Dedifferentiated amniotic fluid mesenchymal stem cell (primary cell): ENCODE measurements around the gene ABLIM3.
A peak's percentile ranks its signal among the peaks of the same experiment; 100 is the strongest.
"Not testable (repeated sequence)": the region's sequence is repeated elsewhere in the genome, so short reads cannot be mapped to it uniquely, and the experiment has no call there.

ENCODE experiments used
- DNase-seq: peaks from one replicate; pipeline ENCODE4 v3.0.0-alpha.2; 2016; ENCODE audit errors: extremely low spot score

Gene ABLIM3

GRCh38 chr5:149257889-149258705 lies 116.8 kb downstream of the ABLIM3 start:
- peak; percentile 44 for DNase-seq

GRCh38 chr5:149260761-149261160 lies 119.5 kb downstream of the ABLIM3 start:
- DNase-seq, result no peak

GRCh38 chr5:149261246-149261645 lies 120.0 kb downstream of the ABLIM3 start:
- DNase-seq, result no peak

- DNase-seq, result no peak
These were observed 121.0 kb downstream of the ABLIM3 start for GRCh38 chr5:149262315-149262714.

- DNase-seq, result no peak
These were observed 123.3 kb downstream of the ABLIM3 start for GRCh38 chr5:149264439-149265067.

GRCh38 chr5:149265068-149265465 lies 123.8 kb downstream of the ABLIM3 start:
- DNase-seq, result no peak

- DNase-seq, result peak; percentile 26
These were observed 124.3 kb downstream of the ABLIM3 start for GRCh38 chr5:149265597-149265996.

GRCh38 chr5:149267241-149267973 lies 126.1 kb downstream of the ABLIM3 start:
- DNase-seq, result no peak

- DNase-seq, result no peak
These were observed 127.8 kb downstream of the ABLIM3 start for GRCh38 chr5:149268928-149269557.

- DNase-seq, result no peak
These were observed 130.0 kb downstream of the ABLIM3 start for GRCh38 chr5:149271195-149271715.

- peak; percentile 29 for DNase-seq
These were observed 130.6 kb downstream of the ABLIM3 start, which contains the start of gene AFAP1L1 for GRCh38 chr5:149271716-149272563. Gene AFAP1L1, plus strand, starts transcription at chr5:149271859. Its CDS starts 110 bp downstream, at chr5:149271969.

- DNase-seq, result not testable (repeated sequence)
These were observed 131.5 kb downstream of the ABLIM3 start for GRCh38 chr5:149272781-149273180.

- DNase-seq, result no peak
These were observed 131.9 kb downstream of the ABLIM3 start for GRCh38 chr5:149273237-149273636.

GRCh38 chr5:149273950-149274349 lies 132.7 kb downstream of the ABLIM3 start:
- no peak for DNase-seq

GRCh38 chr5:149274939-149275338 lies 133.6 kb downstream of the ABLIM3 start:
- peak; percentile 18 for DNase-seq

- no peak for DNase-seq
These were observed 136.5 kb downstream of the ABLIM3 start for GRCh38 chr5:149277801-149278200.

GRCh38 chr5:149278451-149279210 lies 137.3 kb downstream of the ABLIM3 start:
- no peak for DNase-seq

GRCh38 chr5:149279661-149280060 lies 138.4 kb downstream of the ABLIM3 start:
- DNase-seq, result no peak

- DNase-seq, result no peak
These were observed 138.8 kb downstream of the ABLIM3 start for GRCh38 chr5:149280124-149280523.

GRCh38 chr5:149280802-149281201 lies 139.5 kb downstream of the ABLIM3 start:
- no peak for DNase-seq
